Mesothelial cell of epicardium (in vitro differentiated cells): Measurements from ENCODE around the gene MIEF2. TPM values are rescaled to one million over a fixed set of nuclear protein-coding genes. Genes with fewer than 3 reads are reported as not detected.

ENCODE experiments used
- DNase-seq, 2 experiments: peaks; one replicate each; pipeline ENCODE4 v3.0.0; 2021; ENCODE audit warnings: low spot score in 2 of 2; ENCODE audit not compliant: unreplicated experiment in 2 of 2
- H3K27ac Mint-ChIP-seq: 2 replicates; pipeline ENCODE4 v1.8.0; 2021; ENCODE audit warnings: mixed read lengths
- H3K27me3 Mint-ChIP-seq: 2 replicates; pipeline ENCODE4 v1.8.0; 2021; ENCODE audit warnings: low read depth, mixed read lengths
- H3K36me3 Mint-ChIP-seq: 2 replicates; pipeline ENCODE4 v1.8.0; 2021; ENCODE audit warnings: mixed read lengths
- H3K4me1 Mint-ChIP-seq: 2 replicates; pipeline ENCODE4 v1.8.0; 2021; ENCODE audit warnings: mixed read lengths
- H3K4me3 Mint-ChIP-seq: 2 replicates; pipeline ENCODE4 v1.8.0; 2021; ENCODE audit warnings: mild to moderate bottlenecking, moderate library complexity, mixed read lengths
- H3K9me3 Mint-ChIP-seq: 2 replicates; pipeline ENCODE4 v1.8.0; 2021; ENCODE audit warnings: mixed read lengths
- total RNA-seq: library from RNA; stranded (reverse); gene quantifications from 3 replicates; pipeline ENCODE4 v1.2.1, GENCODE V29; 2021
- TF ChIP-seq, protein P1 (sequence below): fragments of 200-600 bp; sonication (generic); IDR thresholded peaks from one replicate; pipeline ENCODE4 v1.5.0; 2021; ENCODE audit warnings: antibody characterized with exemption; ENCODE audit not compliant: unreplicated experiment

MIEF2 gene
- total RNA-seq, 1 donor from 2014 or later, result 23.8 TPM

DNA sequence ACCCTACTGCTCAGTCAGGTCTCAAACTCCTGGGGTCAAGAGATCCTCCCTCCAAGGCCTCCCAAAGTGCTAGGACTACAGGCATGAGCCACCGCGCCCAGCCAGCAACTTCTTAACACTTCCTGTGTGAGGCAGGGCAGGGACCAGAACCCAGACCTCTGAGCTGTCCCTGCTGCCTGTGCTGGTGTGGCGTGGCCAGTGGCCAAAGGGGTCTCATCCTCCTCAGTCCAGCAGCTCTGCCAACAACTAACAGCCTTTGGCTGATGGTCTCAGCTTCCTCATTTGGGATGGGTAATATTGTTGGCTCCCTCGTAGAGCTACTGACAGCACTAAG, 36.4 kb upstream of the MIEF2 start:
- peak overlapping the region; percentile 97 for H3K27ac Mint-ChIP-seq
- no peaks in the 10 kb centered on the region for H3K27me3 Mint-ChIP-seq
- peaks cover 25% of the 10 kb centered on the region for H3K4me1 Mint-ChIP-seq
- H3K36me3 Mint-ChIP-seq, result no peaks in the 10 kb centered on the region
- no peaks in the 10 kb centered on the region for H3K9me3 Mint-ChIP-seq
- TF ChIP-seq, protein P1, sequence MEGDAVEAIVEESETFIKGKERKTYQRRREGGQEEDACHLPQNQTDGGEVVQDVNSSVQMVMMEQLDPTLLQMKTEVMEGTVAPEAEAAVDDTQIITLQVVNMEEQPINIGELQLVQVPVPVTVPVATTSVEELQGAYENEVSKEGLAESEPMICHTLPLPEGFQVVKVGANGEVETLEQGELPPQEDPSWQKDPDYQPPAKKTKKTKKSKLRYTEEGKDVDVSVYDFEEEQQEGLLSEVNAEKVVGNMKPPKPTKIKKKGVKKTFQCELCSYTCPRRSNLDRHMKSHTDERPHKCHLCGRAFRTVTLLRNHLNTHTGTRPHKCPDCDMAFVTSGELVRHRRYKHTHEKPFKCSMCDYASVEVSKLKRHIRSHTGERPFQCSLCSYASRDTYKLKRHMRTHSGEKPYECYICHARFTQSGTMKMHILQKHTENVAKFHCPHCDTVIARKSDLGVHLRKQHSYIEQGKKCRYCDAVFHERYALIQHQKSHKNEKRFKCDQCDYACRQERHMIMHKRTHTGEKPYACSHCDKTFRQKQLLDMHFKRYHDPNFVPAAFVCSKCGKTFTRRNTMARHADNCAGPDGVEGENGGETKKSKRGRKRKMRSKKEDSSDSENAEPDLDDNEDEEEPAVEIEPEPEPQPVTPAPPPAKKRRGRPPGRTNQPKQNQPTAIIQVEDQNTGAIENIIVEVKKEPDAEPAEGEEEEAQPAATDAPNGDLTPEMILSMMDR, result no peak
- no peak for DNase-seq
- no peak overlapping the region for H3K4me3 Mint-ChIP-seq

DNA sequence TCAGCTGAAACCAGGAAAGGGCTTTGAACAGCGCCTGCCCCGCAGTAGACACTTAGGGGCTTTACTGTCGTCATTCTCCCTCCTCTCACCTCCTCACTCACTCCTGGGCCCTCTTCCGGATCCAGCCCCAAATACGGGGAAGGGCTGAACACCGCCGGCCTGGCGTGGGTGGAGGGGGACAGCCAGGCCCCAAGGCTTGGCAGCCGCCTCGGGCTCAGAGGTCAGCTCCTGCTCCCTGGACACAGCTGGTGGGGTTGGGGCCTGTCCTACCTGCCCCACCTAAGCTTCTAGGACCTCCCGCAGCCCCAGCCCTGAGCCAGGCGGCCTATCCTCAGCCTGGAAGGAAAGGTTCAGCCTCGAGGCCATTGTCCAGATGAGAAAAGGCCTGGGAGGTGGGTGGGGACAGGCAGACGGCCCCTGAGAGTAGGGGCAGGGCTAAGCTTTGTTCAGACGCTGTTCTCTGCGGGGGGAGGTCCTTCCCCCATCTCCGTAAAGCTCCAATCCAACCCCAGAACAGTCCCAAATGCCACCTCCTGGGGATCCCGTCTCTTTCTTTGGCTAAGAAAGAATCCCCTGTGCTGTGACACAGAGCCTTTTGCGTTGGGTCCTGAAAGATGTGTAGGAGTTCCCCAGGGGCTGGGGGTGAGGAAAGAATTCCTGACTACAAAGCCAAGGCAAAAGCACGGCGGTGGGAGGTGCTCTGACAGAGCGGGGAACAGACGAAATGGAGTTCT, 35.9 kb upstream of the MIEF2 start:
- DNase-seq, result no peak
- TF ChIP-seq, protein P1, result no peak
- peak overlapping the region; percentile 78 for H3K4me3 Mint-ChIP-seq
- H3K4me1 Mint-ChIP-seq, result peaks cover 23% of the 10 kb centered on the region
- peak overlapping the region; percentile 97 for H3K27ac Mint-ChIP-seq
- H3K27me3 Mint-ChIP-seq, result no peaks in the 10 kb centered on the region
- H3K9me3 Mint-ChIP-seq, result no peaks in the 10 kb centered on the region
- H3K36me3 Mint-ChIP-seq, result no peaks in the 10 kb centered on the region

DNA sequence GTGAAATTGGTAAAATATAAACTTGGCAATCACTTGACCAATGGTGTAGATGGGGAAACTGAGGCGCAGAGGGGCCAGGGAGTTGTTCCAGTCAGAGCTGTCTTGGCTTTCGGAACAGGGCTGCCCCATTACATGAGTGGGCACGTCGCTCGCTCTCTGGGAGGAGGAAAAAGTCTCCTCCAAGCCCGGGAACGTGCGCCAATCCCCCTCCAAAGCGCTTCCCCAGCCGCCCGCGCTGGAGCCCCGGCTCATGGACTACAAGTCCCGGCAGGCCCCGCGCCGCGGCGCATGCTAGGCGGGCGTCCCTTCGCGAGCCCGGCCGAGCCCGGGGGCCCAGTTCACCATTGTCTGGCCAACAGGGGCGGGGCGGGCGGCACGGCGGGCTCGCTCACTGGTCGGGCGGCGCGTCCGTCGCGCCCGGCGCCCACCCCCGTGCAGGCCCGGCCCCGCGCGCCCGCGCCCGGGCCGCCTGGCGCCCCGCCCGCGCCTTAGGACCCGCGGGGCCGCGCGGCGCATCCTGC, 35.3 kb upstream of the MIEF2 start, which contains the start of gene LLGL1:
Gene LLGL1 (plus strand): TSS at position 515 of the 521 bp plus-strand sequence. CDS start 48 bp downstream, outside the sequence.
- Mint-ChIP-seq H3K4me3 (peak within 1 kb of the TSS; percentile 86), H3K27ac (peak within 1 kb of the TSS; percentile 97), H3K36me3 (no peaks in the 10 kb centered on the region), H3K27me3 (no peaks in the 10 kb centered on the region), H3K4me1 (peaks cover 23% of the 10 kb centered on the region), H3K9me3 (no peaks in the 10 kb centered on the region)
- peak; percentile 98 to 99 for DNase-seq
- TF ChIP-seq, protein P1, result no peak

DNA sequence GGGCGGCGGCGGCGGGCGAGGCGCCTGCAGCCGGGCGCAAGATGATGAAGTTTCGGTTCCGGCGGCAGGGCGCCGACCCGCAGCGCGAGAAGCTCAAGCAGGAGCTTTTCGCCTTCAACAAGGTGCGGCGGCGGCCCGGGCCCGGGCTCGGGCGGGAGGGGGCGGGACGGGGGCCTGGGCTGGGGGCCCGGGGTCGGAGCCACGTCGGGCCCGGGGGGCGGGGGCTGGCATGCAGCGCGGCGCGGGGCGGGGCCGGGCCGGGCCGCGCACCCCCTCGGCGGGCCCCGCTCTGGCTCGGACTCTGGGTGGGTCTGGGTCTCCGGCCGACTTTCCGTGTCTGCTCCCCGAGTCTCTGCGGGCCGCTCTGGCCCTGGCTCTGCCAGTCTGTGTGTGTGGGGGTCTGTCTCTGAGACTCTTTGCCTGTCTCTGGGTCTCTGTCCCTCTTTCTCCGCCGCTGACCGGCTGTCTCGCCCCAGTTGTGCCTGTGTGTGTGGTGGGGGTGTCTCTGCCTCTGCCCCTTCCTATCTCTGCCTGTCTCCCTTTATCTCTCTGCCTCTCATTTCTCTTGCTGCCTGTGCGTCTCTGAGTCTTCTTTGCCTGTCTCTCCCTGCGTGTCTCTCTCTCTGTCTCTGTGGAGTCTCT, 34.7 kb upstream of the MIEF2 start:
- TF ChIP-seq, protein P1, result no peak
- Mint-ChIP-seq H3K9me3 (no peaks in the 10 kb centered on the region), H3K27ac (peak overlapping the region; percentile 81), H3K36me3 (no peaks in the 10 kb centered on the region), H3K4me1 (peaks cover 23% of the 10 kb centered on the region), H3K4me3 (peak overlapping the region; percentile 86), H3K27me3 (no peaks in the 10 kb centered on the region)
- no peak for DNase-seq

DNA sequence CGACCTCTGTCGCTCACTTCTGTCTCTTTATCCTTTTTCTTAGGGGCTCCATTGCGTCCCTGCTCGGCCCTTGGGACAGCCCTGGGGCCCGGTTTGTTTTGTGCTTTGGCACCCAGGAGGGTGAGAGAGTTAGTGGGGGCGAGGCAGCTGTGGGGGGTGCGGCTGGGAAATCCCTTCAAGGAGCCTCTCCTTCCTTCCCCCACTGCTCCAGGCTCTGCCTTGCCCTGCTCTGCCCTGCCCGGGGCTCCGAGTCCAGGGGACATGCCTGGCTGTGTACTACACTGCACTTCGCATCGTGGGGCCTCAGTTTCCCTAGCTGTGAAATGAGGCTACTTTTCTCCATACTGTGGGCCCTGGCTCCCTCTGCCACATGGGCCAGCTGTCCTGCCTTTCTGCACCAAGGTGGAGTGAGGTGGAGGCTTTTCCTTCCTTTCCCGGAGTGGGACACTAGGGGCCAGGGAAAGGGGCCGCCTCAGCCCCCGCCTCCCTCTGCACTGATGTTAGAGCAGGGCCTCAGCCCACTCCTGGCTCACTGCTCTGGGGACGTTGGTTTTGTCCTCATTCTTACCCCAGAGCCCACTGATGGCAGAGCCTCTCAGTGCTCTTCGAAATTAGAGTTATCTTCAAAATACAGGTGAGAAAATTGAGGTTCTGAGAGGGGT, 34.0 kb upstream of the MIEF2 start:
- H3K27ac Mint-ChIP-seq, result peak overlapping the region; percentile 81
- H3K9me3 Mint-ChIP-seq, result no peaks in the 10 kb centered on the region
- no peaks in the 10 kb centered on the region for H3K27me3 Mint-ChIP-seq
- DNase-seq, result no peak
- H3K4me1 Mint-ChIP-seq, result peaks cover 25% of the 10 kb centered on the region
- H3K4me3 Mint-ChIP-seq, result peak overlapping the region; percentile 86
- TF ChIP-seq, protein P1, result no peak
- no peaks in the 10 kb centered on the region for H3K36me3 Mint-ChIP-seq
